Gastroesophageal sphincter (tissue), 4 donors: ENCODE results near the gene ARSI. TPM values are rescaled to one million over a fixed set of nuclear protein-coding genes. Genes with fewer than 3 reads are reported as not detected.

Experiments used
- ATAC-seq: fragments of 150-250 bp; one replicate; pipeline ENCODE4 v1.9.1; 2016; ENCODE audit warnings: mild to moderate bottlenecking, moderate library complexity
- H3K27ac ChIP-seq, 4 donors: fragments of 200-600 bp; sonication (generic) in 3 of 4; 1 replicate in 3 of 4; 2 replicates in 1 of 4; pipeline ENCODE4 v1.5.1; 2016 to 2019
- H3K27me3 ChIP-seq: fragments of 200-600 bp; sonication (generic); one replicate; pipeline ENCODE4 v1.5.1; 2019
- H3K36me3 ChIP-seq, 2 donors: fragments of 200-600 bp; sonication (generic); one replicate each; pipeline ENCODE4 v1.5.1; 2019; ENCODE audit warnings: control low read depth in 1 of 2
- H3K4me1 ChIP-seq, 3 donors: fragments of 200-600 bp; sonication (generic); 1 replicate in 2 of 3; 2 replicates in 1 of 3; pipeline ENCODE4 v1.5.1; 2016 to 2019; ENCODE audit warnings: control low read depth in 2 of 3
- H3K4me3 ChIP-seq, 2 donors: fragments of 200-600 bp; sonication (generic); one replicate each; pipeline ENCODE4 v1.5.1; 2019; ENCODE audit warnings: mild to moderate bottlenecking in 1 of 2, moderate library complexity in 1 of 2
- H3K9me3 ChIP-seq, 3 donors: fragments of 200-600 bp; sonication (generic); one replicate each; pipeline ENCODE4 v1.5.1; 2017 to 2019; ENCODE audit warnings: control low read depth in 2 of 3
- EP300 ChIP-seq: sonication (generic); formaldehyde crosslinking; IDR thresholded peaks from one replicate; pipeline ENCODE4 v1.6.1; 2017; ENCODE audit warnings: antibody characterized with exemption, mild to moderate bottlenecking
- POLR2A ChIP-seq, 2 donors: fragments of 450-650 bp; IDR thresholded peaks; one replicate each; pipeline ENCODE4 v1.6.1; 2017; ENCODE audit warnings: antibody characterized with exemption in 2 of 2, mild to moderate bottlenecking in 2 of 2, moderate library complexity in 1 of 2
- POLR2AphosphoS5 ChIP-seq: sonication (generic); formaldehyde crosslinking; IDR thresholded peaks from one replicate; pipeline ENCODE4 v1.6.1; 2017; ENCODE audit warnings: antibody characterized with exemption
- WGBS, 2 donors: methylation state at CpG; one replicate each; pipeline ENCODE4 v1.1.5; 2018; ENCODE audit warnings: low coverage in 1 of 2; 5-methylcytosine and 5-hydroxymethylcytosine counted together
- total RNA-seq, 4 donors: library from RNA; depleted of rRNA; stranded (reverse); fragments of >200 nt; gene quantifications; one replicate each; pipeline ENCODE4 v1.1.0, GENCODE V29; 2016
- TF ChIP-seq, protein P1 (sequence below), 4 experiments: fragments of 200-600 bp in 2 of 4; fragments of 450-650 bp in 2 of 4; sonication (generic) in 1 of 4; IDR thresholded peaks; one replicate each; pipeline ENCODE4 v1.5.1; 2017 to 2019; ENCODE audit warnings: antibody characterized with exemption in 4 of 4, mild to moderate bottlenecking in 2 of 4, moderate library complexity in 2 of 4

The ARSI gene
- total RNA-seq, 4 donors from 2014 or later: 3.1 to 11.6 (median 6.8) TPM

GRCh38 chr5:150263801-150264621 lies 38.7 kb downstream of the ARSI start:
- peak overlapping the region in 3 of 4 donors; percentile 41 to 54 (median 43) for H3K27ac ChIP-seq
- no CpG with 5 or more reads among the region's 11 CpGs for WGBS, 2 donors
- ATAC-seq: peak; percentile 87
- no peaks in the 10 kb centered on the region for H3K36me3 ChIP-seq
- no peaks in the 10 kb centered on the region for H3K27me3 ChIP-seq
- H3K4me1 ChIP-seq: peaks cover 0 to 14% (median 4%) of the 10 kb centered on the region in 3 donors
- no peaks in the 10 kb centered on the region for H3K9me3 ChIP-seq
- no peak for TF ChIP-seq EP300
- no peak for TF ChIP-seq POLR2A (IDR thresholded peaks at IDR 0.05)
- no peak overlapping the region for H3K4me3 ChIP-seq

GRCh38 chr5:150263375-150263775 lies 39.3 kb downstream of the ARSI start:
- ATAC-seq: no peak
- TF ChIP-seq POLR2A (IDR thresholded peaks at IDR 0.05): no peak
- Histone ChIP-seq H3K27ac (peak overlapping the region in 3 of 4 donors; percentile 41 to 43 (median 41)), H3K9me3 (no peaks in the 10 kb centered on the region), H3K4me3 (no peak overlapping the region), H3K4me1 (peaks cover 0 to 14% (median 4%) of the 10 kb centered on the region in 3 donors), H3K27me3 (no peaks in the 10 kb centered on the region), H3K36me3 (no peaks in the 10 kb centered on the region)
- 69 to 70% methylated on average over 4 of the region's 5 CpGs for WGBS, 2 donors

DNA sequence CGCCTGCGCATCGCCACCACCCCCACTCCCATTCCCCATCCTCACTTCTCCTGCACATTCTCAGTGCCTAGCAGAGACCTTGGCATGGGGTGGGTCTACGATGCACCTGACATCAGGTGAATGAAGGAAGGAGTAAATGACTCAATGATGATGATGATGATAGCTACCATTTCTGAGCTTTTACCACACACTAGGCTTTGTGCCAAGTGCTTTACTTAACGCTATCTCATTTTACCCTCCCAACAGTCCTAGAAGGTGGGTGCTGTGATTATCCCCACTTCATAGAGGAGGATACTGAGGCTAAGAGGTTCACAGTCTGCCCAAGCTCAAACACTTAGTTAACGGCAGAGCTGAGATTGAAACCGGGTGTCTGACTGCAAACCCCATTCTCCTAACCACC lies 40.2 kb downstream of the ARSI start:
- Histone ChIP-seq H3K9me3 (no peaks in the 10 kb centered on the region), H3K4me1 (peaks cover 0 to 14% (median 4%) of the 10 kb centered on the region in 3 donors), H3K36me3 (no peaks in the 10 kb centered on the region), H3K4me3 (no peak overlapping the region), H3K27ac (no peak overlapping the region), H3K27me3 (no peaks in the 10 kb centered on the region)
- 90 to 96% methylated on average over 5 to 6 of the region's 7 CpGs for WGBS, 2 donors
- TF ChIP-seq, protein P1, sequence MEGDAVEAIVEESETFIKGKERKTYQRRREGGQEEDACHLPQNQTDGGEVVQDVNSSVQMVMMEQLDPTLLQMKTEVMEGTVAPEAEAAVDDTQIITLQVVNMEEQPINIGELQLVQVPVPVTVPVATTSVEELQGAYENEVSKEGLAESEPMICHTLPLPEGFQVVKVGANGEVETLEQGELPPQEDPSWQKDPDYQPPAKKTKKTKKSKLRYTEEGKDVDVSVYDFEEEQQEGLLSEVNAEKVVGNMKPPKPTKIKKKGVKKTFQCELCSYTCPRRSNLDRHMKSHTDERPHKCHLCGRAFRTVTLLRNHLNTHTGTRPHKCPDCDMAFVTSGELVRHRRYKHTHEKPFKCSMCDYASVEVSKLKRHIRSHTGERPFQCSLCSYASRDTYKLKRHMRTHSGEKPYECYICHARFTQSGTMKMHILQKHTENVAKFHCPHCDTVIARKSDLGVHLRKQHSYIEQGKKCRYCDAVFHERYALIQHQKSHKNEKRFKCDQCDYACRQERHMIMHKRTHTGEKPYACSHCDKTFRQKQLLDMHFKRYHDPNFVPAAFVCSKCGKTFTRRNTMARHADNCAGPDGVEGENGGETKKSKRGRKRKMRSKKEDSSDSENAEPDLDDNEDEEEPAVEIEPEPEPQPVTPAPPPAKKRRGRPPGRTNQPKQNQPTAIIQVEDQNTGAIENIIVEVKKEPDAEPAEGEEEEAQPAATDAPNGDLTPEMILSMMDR (IDR thresholded peaks at IDR 0.05): no peak
- ATAC-seq: no peak

GRCh38 chr5:150261231-150261630 lies 41.5 kb downstream of the ARSI start:
- TF ChIP-seq POLR2AphosphoS5 (no peak), EP300 (no peak), POLR2A (IDR thresholded peaks at IDR 0.05) (no peak)
- TF ChIP-seq, protein P1 (IDR thresholded peaks at IDR 0.05): no peak
- H3K36me3 ChIP-seq: no peaks in the 10 kb centered on the region
- H3K27ac ChIP-seq: no peak overlapping the region
- no peaks in the 10 kb centered on the region for H3K27me3 ChIP-seq
- H3K4me3 ChIP-seq: no peak overlapping the region
- no peaks in the 10 kb centered on the region for H3K9me3 ChIP-seq
- peaks cover 0 to 14% (median 4%) of the 10 kb centered on the region in 3 donors for H3K4me1 ChIP-seq
- WGBS, 2 donors: 70 to 83% methylated on average over 4 to 7 of the region's 8 CpGs
- ATAC-seq: no peak

DNA sequence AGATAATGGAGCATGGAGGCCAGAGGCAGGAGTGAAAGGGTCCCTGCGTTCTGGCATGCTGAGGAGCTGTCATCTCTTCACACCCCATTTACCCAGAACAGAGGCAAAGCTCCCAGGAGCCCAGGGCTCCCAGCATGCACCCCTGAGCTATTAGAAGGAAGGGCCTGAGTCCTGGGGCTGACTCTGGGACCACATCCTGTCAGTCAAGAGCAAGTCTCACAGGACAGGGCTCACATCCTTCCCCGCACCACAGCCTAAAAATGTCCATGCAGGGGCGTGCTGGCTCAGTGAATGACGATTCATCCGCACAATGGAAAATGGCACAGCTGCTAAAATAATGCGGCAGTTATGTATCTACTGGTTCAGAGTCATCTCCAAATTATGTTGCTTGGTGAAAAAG lies 44.6 kb downstream of the ARSI start:
- Histone ChIP-seq H3K27me3 (no peaks in the 10 kb centered on the region), H3K4me1 (peaks cover 0 to 9% (median 0%) of the 10 kb centered on the region in 3 donors), H3K4me3 (no peak overlapping the region), H3K9me3 (no peaks in the 10 kb centered on the region), H3K27ac (no peak overlapping the region), H3K36me3 (no peaks in the 10 kb centered on the region)
- no peak for TF ChIP-seq POLR2A (IDR thresholded peaks at IDR 0.05)
- no peak for TF ChIP-seq EP300
- no peak for TF ChIP-seq POLR2AphosphoS5
- no peak for ATAC-seq
- WGBS, 2 donors: 50 to 78% methylated on average over 1 to 3 of the region's 6 CpGs

DNA sequence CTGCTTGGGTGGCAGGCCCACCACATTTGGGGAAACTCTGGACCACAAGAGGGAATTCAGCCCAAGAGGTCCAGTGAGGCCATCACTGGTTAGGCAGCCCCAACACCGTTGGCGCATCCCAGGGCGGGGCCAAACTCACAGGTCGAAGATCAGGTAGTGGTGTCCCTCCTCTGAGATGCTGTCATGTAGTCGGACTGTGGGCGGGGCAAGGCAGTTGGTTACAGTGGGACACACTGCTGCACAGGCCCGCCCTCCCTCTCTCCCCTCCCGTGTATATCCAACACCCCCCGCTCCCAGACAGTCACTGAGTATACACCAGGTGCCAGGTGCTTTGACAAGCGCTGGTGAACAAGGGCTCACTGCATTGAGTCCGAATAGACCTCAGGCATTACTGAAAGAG lies 45.3 kb downstream of the ARSI start:
- no peak for ATAC-seq
- Histone ChIP-seq H3K4me3 (no peak overlapping the region), H3K9me3 (no peaks in the 10 kb centered on the region), H3K27me3 (no peaks in the 10 kb centered on the region), H3K4me1 (peaks cover 0 to 9% (median 0%) of the 10 kb centered on the region in 3 donors), H3K27ac (no peak overlapping the region), H3K36me3 (no peaks in the 10 kb centered on the region)
- WGBS, 2 donors: 79 to 80% methylated on average over 1 to 4 of the region's 11 CpGs
- TF ChIP-seq, protein P1 (IDR thresholded peaks at IDR 0.05): no peak
- TF ChIP-seq POLR2AphosphoS5: no peak
- TF ChIP-seq POLR2A (IDR thresholded peaks at IDR 0.05): no peak
- TF ChIP-seq EP300: no peak
